Astrocyte of the cerebellum (primary cell): ENCODE data around the gene DLX5.

Source experiments
- DNase-seq: peaks from one replicate; pipeline ENCODE4 v3.0.0-alpha.2; 2011; ENCODE audit warnings: low read depth
- H3K4me3 ChIP-seq: 2 replicates; pipeline ENCODE4 v1.5.1; 2011; ENCODE audit warnings: mild to moderate bottlenecking, low read depth, low read length, moderate library complexity
- in situ Hi-C: cut with HindIII; loops from 2 replicates; pipeline ENCODE4 v1.10.0; 2017; ENCODE audit warnings: low sequenced_read_pairs
- TF ChIP-seq, protein P1 (sequence below): IDR thresholded peaks from 2 replicates; pipeline ENCODE4 v1.5.1; 2012; ENCODE audit warnings: low read length, low read depth, moderate library complexity, mild to moderate bottlenecking; ENCODE audit errors: missing control alignments

DLX5 gene

DNA sequence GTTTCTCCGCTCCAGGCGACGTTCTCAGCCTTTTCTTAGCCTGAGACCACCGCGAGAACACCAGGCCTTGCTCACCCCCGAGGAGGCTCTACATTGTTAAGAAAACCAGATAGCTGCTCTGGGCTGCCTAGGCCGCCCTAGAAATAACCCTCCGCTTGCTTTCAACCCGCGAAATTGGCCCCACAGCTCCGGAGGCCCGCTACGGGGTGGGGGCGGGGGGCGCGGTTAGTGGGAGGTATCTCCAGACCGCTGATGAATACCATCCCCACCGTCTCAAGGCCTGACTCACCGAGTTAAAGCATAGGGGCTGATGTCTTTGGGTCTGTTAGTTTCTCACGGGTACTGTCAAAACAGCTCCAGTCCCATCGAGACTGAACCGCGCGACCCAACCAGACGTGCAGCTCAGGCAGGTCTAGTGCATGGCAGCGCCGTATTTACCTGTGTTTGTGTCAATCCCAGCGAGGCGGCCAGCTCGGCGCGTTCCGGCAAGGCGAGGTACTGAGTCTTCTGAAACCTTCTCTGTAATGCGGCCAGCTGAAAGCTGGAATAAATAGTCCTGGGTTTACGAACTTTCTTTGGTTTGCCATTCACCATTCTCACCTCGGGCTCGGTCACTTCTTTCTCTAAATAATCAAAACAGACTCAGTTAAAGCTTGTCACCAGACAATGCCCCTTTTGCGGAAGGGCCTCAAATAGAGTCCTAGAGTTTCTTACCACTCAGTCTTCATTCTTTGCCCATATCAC is 2.7 kb downstream of the DLX5 start:
- TF ChIP-seq, protein P1, sequence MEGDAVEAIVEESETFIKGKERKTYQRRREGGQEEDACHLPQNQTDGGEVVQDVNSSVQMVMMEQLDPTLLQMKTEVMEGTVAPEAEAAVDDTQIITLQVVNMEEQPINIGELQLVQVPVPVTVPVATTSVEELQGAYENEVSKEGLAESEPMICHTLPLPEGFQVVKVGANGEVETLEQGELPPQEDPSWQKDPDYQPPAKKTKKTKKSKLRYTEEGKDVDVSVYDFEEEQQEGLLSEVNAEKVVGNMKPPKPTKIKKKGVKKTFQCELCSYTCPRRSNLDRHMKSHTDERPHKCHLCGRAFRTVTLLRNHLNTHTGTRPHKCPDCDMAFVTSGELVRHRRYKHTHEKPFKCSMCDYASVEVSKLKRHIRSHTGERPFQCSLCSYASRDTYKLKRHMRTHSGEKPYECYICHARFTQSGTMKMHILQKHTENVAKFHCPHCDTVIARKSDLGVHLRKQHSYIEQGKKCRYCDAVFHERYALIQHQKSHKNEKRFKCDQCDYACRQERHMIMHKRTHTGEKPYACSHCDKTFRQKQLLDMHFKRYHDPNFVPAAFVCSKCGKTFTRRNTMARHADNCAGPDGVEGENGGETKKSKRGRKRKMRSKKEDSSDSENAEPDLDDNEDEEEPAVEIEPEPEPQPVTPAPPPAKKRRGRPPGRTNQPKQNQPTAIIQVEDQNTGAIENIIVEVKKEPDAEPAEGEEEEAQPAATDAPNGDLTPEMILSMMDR, result no peak
- in situ Hi-C loops, result loop anchor here (10.0 kb wide), 1 partner anchor 1107 kb away; no protein-coding TSS in a partner anchor
- no peak for DNase-seq
- no peak overlapping the region for H3K4me3 ChIP-seq

DNA sequence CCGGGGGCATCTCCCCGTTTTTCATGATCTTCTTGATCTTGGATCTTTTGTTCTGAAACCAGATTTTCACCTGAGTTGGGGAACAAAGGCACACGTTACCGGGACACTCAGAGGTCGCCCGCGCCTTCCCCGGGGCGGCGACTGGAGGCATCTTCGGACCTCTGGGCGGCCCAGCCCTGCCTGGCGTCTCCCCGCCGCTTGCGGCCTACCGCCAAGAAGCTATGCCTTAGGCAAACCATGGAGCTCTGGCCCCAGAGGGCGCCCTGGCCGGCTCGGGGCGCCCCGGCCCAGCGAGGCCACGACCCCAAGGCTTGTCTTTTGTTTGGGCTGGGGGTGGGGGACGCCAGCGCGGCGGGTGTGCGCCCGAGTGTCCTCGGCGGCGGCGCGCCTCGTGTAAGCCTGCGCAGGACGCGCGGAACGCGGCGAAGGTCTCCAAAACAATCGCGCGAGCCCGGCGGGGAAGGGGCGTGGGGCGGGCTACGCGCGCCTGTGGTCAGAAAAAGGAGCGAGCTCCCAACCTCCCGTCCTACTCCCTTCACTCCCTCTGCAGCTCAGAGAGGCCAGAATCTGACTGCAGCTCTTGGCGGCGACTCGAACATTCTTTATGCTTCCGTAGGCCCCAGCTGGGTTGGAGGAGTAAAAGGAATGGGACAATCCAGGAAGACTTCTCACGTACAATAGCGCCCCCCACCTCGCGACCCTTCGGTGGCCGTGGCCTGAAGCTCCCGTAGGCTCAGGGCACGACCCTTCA is 3.5 kb downstream of the DLX5 start:
- TF ChIP-seq, protein P1, result no peak
- no peak for DNase-seq
- no peak overlapping the region for H3K4me3 ChIP-seq
- in situ Hi-C loops, result loop anchor here (10.0 kb wide), 1 partner anchor 1106 kb away; no protein-coding TSS in a partner anchor

DNA sequence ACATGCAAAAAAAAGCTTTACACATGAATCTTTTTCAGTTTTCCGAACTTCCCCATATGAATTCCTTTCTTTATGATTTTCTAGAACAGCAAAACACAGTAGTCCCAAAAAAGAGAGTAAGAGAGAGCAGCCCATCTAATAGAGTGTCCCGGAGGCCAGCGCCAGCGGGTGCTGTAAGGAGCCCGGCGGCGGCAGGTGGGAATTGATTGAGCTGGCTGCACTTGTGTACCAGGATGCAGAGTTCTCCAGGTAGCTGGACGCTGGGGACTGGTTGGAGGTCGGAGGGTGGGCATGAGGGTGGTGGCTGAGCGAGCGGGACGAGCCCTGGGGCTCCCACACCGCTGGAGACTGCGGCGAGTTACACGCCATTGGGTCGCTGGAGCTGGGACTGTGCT is 4.0 kb downstream of the DLX5 start:
- no peak for DNase-seq
- in situ Hi-C loops, result loop anchor here (10.0 kb wide), 1 partner anchor 1106 kb away; no protein-coding TSS in a partner anchor
- TF ChIP-seq, protein P1, result no peak
- no peak overlapping the region for H3K4me3 ChIP-seq

DNA sequence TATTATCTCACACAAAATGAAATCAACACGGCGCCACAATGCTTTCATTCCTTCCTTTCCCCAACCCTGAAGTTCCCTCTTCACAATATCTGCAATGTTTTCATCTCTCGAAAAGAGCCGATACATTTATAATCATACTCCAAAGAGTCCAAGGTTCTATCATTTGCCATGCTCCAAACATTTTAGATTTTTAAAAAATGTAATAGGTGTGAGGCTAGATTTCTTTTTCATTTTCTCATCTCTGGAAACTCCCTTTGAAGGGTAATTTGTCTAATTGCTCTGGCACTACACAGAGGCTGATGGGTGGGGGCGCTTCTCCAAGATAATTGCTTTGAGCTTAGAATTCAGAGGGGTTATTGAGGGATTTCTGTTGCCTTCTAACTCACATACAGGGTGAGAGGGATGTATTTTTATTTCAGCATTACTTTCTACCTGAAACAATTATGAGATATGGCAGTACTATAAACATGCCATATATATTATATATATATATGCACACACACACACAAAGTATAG is 4.9 kb downstream of the DLX5 start:
- DNase-seq, result no peak
- TF ChIP-seq, protein P1, result no peak
- in situ Hi-C loops, result loop anchor here (10.0 kb wide), 1 partner anchor 1105 kb away; no protein-coding TSS in a partner anchor
- no peak overlapping the region for H3K4me3 ChIP-seq

DNA sequence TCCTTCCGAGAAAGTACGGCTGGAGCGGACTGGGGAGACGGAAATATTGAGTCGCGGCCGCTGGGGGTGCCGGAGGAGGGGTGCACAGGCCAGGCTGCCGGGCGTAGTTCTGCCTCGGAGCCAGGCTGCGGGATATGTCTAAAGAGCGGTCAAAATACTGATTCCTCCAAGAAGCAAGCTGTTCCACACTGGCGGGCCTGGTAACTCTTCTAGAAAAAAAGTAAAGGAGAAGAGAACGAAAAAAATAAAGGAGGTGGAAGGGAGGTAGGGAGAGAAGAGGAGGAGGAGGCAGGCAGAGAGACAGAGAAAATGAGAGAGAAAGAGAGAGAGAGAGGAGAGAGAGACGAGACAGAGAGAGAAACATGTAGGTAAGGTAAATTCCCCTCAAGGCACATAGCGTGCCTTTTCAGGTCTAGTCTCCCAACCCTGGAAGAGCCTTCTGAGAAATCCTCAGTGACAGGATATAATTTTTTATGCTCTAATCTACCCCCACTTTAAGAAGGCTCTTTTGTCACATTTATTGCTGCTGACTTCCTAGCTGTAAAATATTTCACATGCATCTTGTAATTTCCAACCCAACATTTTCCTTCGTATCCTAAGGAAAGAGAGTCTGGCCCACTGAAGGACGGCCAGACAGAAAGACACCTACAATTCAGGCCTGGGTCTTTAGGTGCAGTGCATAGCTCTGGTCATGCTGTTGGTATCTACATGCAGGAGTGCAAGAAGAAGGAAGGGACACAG is 5.7 kb downstream of the DLX5 start:
- no peak overlapping the region for H3K4me3 ChIP-seq
- TF ChIP-seq, protein P1, result no peak
- in situ Hi-C loops, result no loop called here
- no peak for DNase-seq

DNA sequence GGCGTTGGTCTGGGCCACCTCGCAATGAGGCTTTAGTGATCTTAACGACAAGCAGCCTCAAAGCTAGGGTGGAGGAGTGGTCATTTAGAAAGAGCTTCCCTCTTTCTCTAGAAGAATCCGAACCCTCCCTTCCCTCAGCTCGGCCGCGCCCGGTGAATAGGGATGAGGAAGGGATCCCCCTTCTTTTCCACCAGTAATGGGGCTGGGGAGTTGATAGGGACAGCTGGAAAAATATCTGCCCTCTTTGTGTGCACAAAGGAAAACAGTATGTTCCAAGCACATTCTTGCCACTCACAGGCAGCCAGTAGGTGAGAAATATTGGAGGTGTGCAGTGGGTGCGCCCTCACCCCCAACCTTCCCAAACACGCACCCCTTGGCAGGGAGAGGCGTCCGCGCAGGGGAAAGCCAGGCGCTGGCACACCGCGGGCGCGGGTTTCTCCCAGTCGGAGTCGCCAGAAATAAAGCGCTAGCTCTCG is 6.5 kb downstream of the DLX5 start:
- no peak overlapping the region for H3K4me3 ChIP-seq
- DNase-seq, result no peak
- TF ChIP-seq, protein P1, result no peak
- in situ Hi-C loops, result no loop called here
